Caco-2 (cell line): ENCODE measurements around the gene DDX59. TPM values are rescaled to one million over a fixed set of nuclear protein-coding genes. Genes with fewer than 3 reads are reported as not detected.

Experiments
- BruUV-seq: library from RNA; stranded (reverse); fragments of 400-500 nt; replicated peaks from 2 replicates; lab custom pipeline; 2021; lab: Mats Ljungman, UMichigan
- CTCF ChIA-PET: fragments of 300-600 bp; sonication (Branson Sonifier 250); formaldehyde crosslinking; loops from one replicate; lab custom pipeline; 2022; ENCODE audit warnings: antibody characterized with exemption; lab: Charles Lee
- POLR2A ChIA-PET: fragments of 300-600 bp; sonication (Branson Sonifier 250); formaldehyde crosslinking; loops from one replicate; lab custom pipeline; 2022; ENCODE audit warnings: antibody characterized with exemption; lab: Charles Lee
- DNase-seq, 2 experiments: peaks; one replicate each; pipeline versions ENCODE4 v3.0.0 to v3.0.0-alpha.2; 2020 to 2022
- H3K27me3 ChIP-seq: replicated peaks from 2 replicates; pipeline ENCODE4 v1.6.0; 2011; ENCODE audit warnings: low read length; ENCODE audit not compliant: control insufficient read depth, insufficient read depth
- H3K36me3 ChIP-seq: 2 replicates; pipeline ENCODE4 v1.5.1; 2011; ENCODE audit warnings: low read length; ENCODE audit not compliant: control insufficient read depth, insufficient read depth
- H3K4me1 ChIP-seq: fragments of 250-450 bp; sonication (Bioruptor Pico); 2 replicates; pipeline ENCODE4 v1.5.1; 2020; ENCODE audit warnings: mild to moderate bottlenecking
- H3K4me3 ChIP-seq: 2 replicates; pipeline ENCODE4 v1.5.1; 2011; ENCODE audit warnings: low read depth, mild to moderate bottlenecking, control low read depth, low read length
- H3K9me3 ChIP-seq: fragments of 250-450 bp; sonication (Bioruptor Pico); 2 replicates; pipeline ENCODE4 v1.5.1; 2020; ENCODE audit warnings: mild to moderate bottlenecking, moderate library complexity
- H3K27ac Mint-ChIP-seq: one replicate; pipeline ENCODE4 v1.8.0; 2022; ENCODE audit warnings: mixed read lengths; ENCODE audit not compliant: unreplicated experiment
- H3K27me3 Mint-ChIP-seq: one replicate; pipeline ENCODE4 v1.8.0; 2022; ENCODE audit warnings: mixed read lengths; ENCODE audit not compliant: insufficient read depth, unreplicated experiment
- H3K36me3 Mint-ChIP-seq: one replicate; pipeline ENCODE4 v1.8.0; 2022; ENCODE audit warnings: mild to moderate bottlenecking, mixed read lengths; ENCODE audit not compliant: insufficient read depth, unreplicated experiment
- H3K4me1 Mint-ChIP-seq: one replicate; pipeline ENCODE4 v1.8.0; 2022; ENCODE audit warnings: low read depth, mixed read lengths; ENCODE audit not compliant: unreplicated experiment
- H3K4me3 Mint-ChIP-seq: one replicate; pipeline ENCODE4 v1.8.0; 2022; ENCODE audit warnings: mild to moderate bottlenecking, moderate library complexity, mixed read lengths; ENCODE audit not compliant: unreplicated experiment
- H3K9me3 Mint-ChIP-seq: one replicate; pipeline ENCODE4 v1.8.0; 2022; ENCODE audit warnings: mixed read lengths; ENCODE audit not compliant: unreplicated experiment
- intact Hi-C: fragments of 100-400 bp; cut with micrococcal nuclease; formaldehyde crosslinking; loops from one replicate; pipeline ENCODE4 v1.10.0; 2022; ENCODE audit not compliant: unreplicated experiment
- total RNA-seq: library from RNA; stranded (reverse); gene quantifications from 2 replicates; pipeline ENCODE4 v1.2.3, GENCODE V29; 2022
- TF ChIP-seq, protein P1 (sequence below), 2 experiments: fragments of 200-600 bp in 1 of 2; IDR thresholded peaks; 1 replicate in 1 of 2; 2 replicates in 1 of 2; pipeline versions ENCODE4 v1.5.1 to v1.8.0; 2011 to 2022; ENCODE audit warnings: antibody characterized with exemption in 1 of 2, control low read depth in 1 of 2, inconsistent platforms in 1 of 2, low read depth in 1 of 2, low read length in 1 of 2, mild to moderate bottlenecking in 1 of 2, moderate library complexity in 1 of 2; ENCODE audit not compliant: insufficient read depth in 1 of 2, severe bottlenecking in 1 of 2, unreplicated experiment in 1 of 2

The DDX59 gene
- total RNA-seq, 1 experiment from 2014 or later: 13.5 TPM

DNA sequence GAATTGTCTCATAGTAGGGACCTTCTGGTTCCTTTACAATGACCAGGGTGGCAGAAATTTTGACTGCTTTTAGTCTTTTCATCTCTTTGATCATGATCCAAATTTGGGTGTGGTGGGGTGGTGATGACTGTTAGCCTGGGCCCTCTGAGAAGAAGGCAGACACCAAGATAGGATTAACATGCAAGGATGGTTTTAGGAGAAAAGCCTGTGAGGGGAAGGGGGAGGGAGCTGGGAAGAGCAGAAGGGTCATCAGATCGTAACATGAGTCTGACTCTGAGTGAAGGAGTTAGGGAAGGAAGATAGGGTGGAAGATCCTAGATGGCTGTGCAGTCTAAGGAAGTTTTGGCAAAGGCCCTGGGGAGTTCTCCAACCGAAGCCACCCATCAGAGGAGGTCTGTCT, 40.5 kb upstream of the DDX59 start:
- CTCF ChIA-PET: no interaction called here
- intact Hi-C loops: no loop called here
- POLR2A ChIA-PET: no interaction called here
- Mint-ChIP-seq H3K27ac (no peak overlapping the region), H3K9me3 (no peaks in the 10 kb centered on the region), H3K4me1 (no peaks in the 10 kb centered on the region), H3K4me3 (no peak overlapping the region), H3K36me3 (no peaks in the 10 kb centered on the region), H3K27me3 (no peaks in the 10 kb centered on the region)
- Histone ChIP-seq H3K9me3 (no peaks in the 10 kb centered on the region), H3K4me3 (no peak overlapping the region), H3K4me1 (no peaks in the 10 kb centered on the region), H3K27me3 (no peaks in the 10 kb centered on the region), H3K36me3 (no peaks in the 10 kb centered on the region)
- TF ChIP-seq, protein P1, sequence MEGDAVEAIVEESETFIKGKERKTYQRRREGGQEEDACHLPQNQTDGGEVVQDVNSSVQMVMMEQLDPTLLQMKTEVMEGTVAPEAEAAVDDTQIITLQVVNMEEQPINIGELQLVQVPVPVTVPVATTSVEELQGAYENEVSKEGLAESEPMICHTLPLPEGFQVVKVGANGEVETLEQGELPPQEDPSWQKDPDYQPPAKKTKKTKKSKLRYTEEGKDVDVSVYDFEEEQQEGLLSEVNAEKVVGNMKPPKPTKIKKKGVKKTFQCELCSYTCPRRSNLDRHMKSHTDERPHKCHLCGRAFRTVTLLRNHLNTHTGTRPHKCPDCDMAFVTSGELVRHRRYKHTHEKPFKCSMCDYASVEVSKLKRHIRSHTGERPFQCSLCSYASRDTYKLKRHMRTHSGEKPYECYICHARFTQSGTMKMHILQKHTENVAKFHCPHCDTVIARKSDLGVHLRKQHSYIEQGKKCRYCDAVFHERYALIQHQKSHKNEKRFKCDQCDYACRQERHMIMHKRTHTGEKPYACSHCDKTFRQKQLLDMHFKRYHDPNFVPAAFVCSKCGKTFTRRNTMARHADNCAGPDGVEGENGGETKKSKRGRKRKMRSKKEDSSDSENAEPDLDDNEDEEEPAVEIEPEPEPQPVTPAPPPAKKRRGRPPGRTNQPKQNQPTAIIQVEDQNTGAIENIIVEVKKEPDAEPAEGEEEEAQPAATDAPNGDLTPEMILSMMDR (IDR thresholded peaks at IDR 0.05; ENCODE audit: insufficient read depth in 1 of 2, low read depth in 1 of 2, low read length in 1 of 2, severe bottlenecking in 1 of 2, unreplicated experiment in 1 of 2): no peak
- DNase-seq: no peak
- no TSS peak for BruUV-seq

DNA sequence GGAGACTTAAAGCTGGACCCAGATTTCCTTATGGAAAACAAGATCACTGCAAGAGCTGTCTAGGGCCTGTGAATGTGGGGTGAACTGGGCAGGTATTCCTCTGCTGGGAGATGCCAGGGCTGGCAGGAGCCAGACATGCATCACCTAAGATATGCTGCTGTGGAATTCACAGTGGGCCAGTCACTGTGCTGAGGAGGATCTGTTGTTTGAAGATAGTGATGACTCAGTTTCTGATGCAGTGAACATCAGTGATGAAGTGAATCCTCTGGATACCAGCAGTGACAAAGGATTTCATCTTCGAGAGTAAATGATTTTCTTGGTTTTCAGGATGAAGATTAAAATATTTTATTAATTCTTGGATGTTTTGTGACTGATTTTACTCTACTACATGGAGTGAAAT, 39.1 kb upstream of the DDX59 start:
- POLR2A ChIA-PET: no interaction called here
- Mint-ChIP-seq H3K27me3 (no peaks in the 10 kb centered on the region), H3K27ac (no peak overlapping the region), H3K9me3 (no peaks in the 10 kb centered on the region), H3K4me1 (no peaks in the 10 kb centered on the region), H3K36me3 (no peaks in the 10 kb centered on the region), H3K4me3 (no peak overlapping the region)
- no peak for DNase-seq
- Histone ChIP-seq H3K4me1 (no peaks in the 10 kb centered on the region), H3K27me3 (no peaks in the 10 kb centered on the region), H3K4me3 (no peak overlapping the region), H3K9me3 (no peaks in the 10 kb centered on the region), H3K36me3 (no peaks in the 10 kb centered on the region)
- CTCF ChIA-PET: no interaction called here
- TF ChIP-seq, protein P1 (IDR thresholded peaks at IDR 0.05; ENCODE audit: insufficient read depth in 1 of 2, low read depth in 1 of 2, low read length in 1 of 2, severe bottlenecking in 1 of 2, unreplicated experiment in 1 of 2): no peak
- intact Hi-C loops: no loop called here
- no TSS peak for BruUV-seq

DNA sequence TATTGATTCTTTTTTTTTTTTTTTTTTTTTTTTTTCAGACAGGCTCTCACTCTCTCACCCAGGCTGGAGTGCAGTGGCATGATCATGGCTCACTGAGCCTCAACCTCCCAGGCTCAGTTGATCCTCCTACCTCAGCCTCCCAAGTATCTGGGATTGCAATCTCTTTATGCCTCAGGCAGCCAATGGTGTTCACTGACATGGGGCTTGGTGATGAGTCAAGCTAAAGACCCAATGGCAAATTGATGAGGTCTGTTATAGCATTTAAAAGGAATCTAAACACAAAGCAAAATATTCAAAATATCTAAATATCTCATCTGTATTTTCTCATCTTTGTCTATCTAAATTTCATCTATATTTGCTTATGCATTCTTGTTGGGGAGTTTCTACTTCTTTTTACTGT, 38.5 kb upstream of the DDX59 start:
- H3K4me3 ChIP-seq: no peak overlapping the region
- no TSS peak for BruUV-seq
- POLR2A ChIA-PET: no interaction called here
- no peaks in the 10 kb centered on the region for H3K4me1 ChIP-seq
- TF ChIP-seq, protein P1 (IDR thresholded peaks at IDR 0.05; ENCODE audit: insufficient read depth in 1 of 2, low read depth in 1 of 2, low read length in 1 of 2, severe bottlenecking in 1 of 2, unreplicated experiment in 1 of 2): no peak
- H3K36me3 ChIP-seq: no peaks in the 10 kb centered on the region
- no peaks in the 10 kb centered on the region for H3K27me3 ChIP-seq
- Mint-ChIP-seq H3K4me3 (no peak overlapping the region), H3K27ac (no peak overlapping the region), H3K9me3 (no peaks in the 10 kb centered on the region), H3K36me3 (no peaks in the 10 kb centered on the region), H3K4me1 (no peaks in the 10 kb centered on the region), H3K27me3 (no peaks in the 10 kb centered on the region)
- intact Hi-C loops: no loop called here
- CTCF ChIA-PET: no interaction called here
- no peaks in the 10 kb centered on the region for H3K9me3 ChIP-seq
- DNase-seq: no peak
